Fibroblast of mammary gland (primary cell): ENCODE data around the gene FAT2.

Source experiments
- DNase-seq: peaks from one replicate; pipeline ENCODE4 v3.0.0-alpha.2; 2010; ENCODE audit warnings: low read depth
- H3K4me3 ChIP-seq: 2 replicates; pipeline ENCODE4 v1.5.1; 2011; ENCODE audit warnings: low read depth, mild to moderate bottlenecking, low read length, moderate library complexity; ENCODE audit not compliant: control insufficient read depth
- CTCF ChIP-seq: conservative IDR thresholded peaks from 2 replicates; pipeline ENCODE4 v1.5.1; 2011; ENCODE audit warnings: low read depth, low read length, inconsistent platforms; ENCODE audit not compliant: control insufficient read depth, insufficient read depth

The FAT2 gene

GRCh38 chr5:151569132-151570046, 21.7 kb downstream of the FAT2 start:
- peak; percentile 51 for DNase-seq
- TF ChIP-seq CTCF: no peak
- no peak overlapping the region for H3K4me3 ChIP-seq

GRCh38 chr5:151568036-151568435, 23.1 kb downstream of the FAT2 start:
- DNase-seq: no peak
- H3K4me3 ChIP-seq: no peak overlapping the region
- TF ChIP-seq CTCF: no peak

DNA sequence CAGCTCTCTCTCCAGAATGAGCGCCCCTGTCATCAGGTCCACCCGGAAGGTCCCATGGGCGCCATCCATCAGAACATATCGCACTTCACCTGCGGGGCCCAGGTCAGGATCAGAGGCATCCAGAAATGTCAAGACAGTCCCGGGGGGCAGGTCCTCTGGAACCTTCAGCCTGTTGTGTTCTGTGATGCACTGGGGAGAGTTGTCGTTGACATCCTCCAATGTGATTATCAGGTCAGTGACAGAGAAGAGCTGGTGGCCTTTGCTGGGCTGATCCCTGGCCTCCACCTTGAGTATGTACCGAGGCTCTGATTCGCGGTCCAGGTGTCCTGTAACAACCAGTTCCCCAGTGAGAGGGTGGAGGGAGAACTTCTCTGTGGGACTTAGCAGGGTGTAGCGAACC, 25.2 kb downstream of the FAT2 start:
- no peak for DNase-seq
- no peak for TF ChIP-seq CTCF
- H3K4me3 ChIP-seq: no peak overlapping the region

DNA sequence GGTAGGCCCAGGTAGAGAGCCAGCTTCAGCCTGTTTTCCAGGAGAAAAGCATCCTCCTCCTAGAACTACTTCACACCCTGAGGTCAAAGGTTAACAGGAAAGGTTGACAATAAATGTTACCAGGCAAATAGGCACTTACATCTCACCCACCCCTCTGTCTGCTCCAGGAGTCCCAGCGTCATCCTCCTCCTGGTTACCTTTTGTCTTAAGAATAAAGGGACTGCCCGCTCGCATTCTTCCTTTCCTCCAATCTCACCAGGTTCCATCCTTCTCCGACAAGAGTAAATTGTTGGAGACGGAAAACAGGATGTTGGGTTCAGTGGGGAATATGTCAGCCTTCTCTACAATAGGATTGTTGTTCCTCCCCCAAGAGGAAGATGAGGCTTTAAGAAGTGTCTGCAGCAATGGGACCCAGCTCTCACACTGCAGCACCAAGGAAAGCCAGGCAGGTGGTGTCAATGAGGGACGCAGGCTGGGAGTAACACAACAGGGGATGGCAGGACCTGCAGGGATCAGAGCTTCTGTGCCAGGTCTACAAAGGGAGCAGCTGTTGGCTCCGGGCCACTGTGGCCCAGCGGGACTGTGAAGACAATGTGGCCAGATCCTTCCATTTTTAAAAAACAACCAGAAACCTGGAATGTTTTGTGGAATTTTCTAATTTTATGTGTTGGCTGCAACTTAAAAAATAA, 29.0 kb downstream of the FAT2 start:
- TF ChIP-seq CTCF: no peak
- H3K4me3 ChIP-seq: no peak overlapping the region
- no peak for DNase-seq

DNA sequence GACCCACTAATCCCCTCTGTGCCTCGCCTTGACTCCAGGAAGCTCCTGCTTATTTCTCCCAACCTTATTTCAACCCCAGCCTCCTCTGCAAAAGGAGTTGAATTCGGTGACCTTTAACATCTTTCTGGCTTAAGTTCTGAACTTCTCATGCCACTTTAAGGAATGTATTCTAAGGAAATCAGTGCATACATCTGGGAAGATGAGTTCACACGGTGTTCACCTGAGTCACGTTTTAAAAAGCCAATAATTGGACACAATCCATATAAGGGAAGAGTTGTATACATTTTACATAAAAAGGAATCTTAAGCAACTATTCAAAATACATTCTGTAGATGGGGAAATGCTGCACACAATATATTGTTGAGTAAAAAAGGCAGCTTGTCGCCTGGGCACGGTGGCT, 33.2 kb downstream of the FAT2 start:
- no peak overlapping the region for H3K4me3 ChIP-seq
- DNase-seq: no peak
- TF ChIP-seq CTCF: no peak

- no peak for TF ChIP-seq CTCF
- no peak overlapping the region for H3K4me3 ChIP-seq
Measured at GRCh38 chr5:151557466-151557865, 33.7 kb downstream of the FAT2 start.

More at GRCh38 chr5:151557466-151557865, 33.7 kb downstream of the FAT2 start:
- no peak for DNase-seq
